HUES48 (cell line): Measurements from ENCODE around the gene CENPP.
A peak's percentile ranks its signal among the peaks of the same experiment; 100 is the strongest.

Source experiments
- H3K27ac ChIP-seq: one replicate; pipeline ENCODE4 v1.7.0; 2013; ENCODE audit warnings: low read depth, low read length, inconsistent platforms
- H3K27me3 ChIP-seq: 2 replicates; pipeline ENCODE4 v1.6.1; 2013; ENCODE audit warnings: mild to moderate bottlenecking, low read length; ENCODE audit not compliant: control insufficient read depth, insufficient read depth
- H3K36me3 ChIP-seq: 2 replicates; pipeline ENCODE4 v1.6.1; 2013; ENCODE audit warnings: low read length; ENCODE audit not compliant: control insufficient read depth, insufficient read depth
- H3K4me1 ChIP-seq: 2 replicates; pipeline ENCODE4 v1.6.1; 2013; ENCODE audit warnings: mild to moderate bottlenecking, low read length; ENCODE audit not compliant: control insufficient read depth, insufficient read depth
- H3K4me3 ChIP-seq: 2 replicates; pipeline ENCODE4 v1.5.1; 2013; ENCODE audit warnings: mild to moderate bottlenecking, low read depth, low read length
- H3K9ac ChIP-seq: 2 replicates; pipeline ENCODE4 v1.6.1; 2013; ENCODE audit warnings: mild to moderate bottlenecking, low read depth, low read length, moderate library complexity
- H3K9me3 ChIP-seq: 2 replicates; pipeline ENCODE4 v1.6.1; 2013; ENCODE audit warnings: low read length; ENCODE audit not compliant: control insufficient read depth, insufficient read depth

The CENPP gene

GRCh38 chr9:92455217-92455616 is 129.5 kb downstream of the CENPP start:
- Histone ChIP-seq H3K9ac (no peak overlapping the region), H3K4me1 (no peaks in the 10 kb centered on the region), H3K9me3 (no peaks in the 10 kb centered on the region), H3K36me3 (no peaks in the 10 kb centered on the region), H3K27me3 (no peaks in the 10 kb centered on the region), H3K27ac (no peak overlapping the region), H3K4me3 (no peak overlapping the region)

- Histone ChIP-seq H3K4me1 (no peaks in the 10 kb centered on the region), H3K9me3 (no peaks in the 10 kb centered on the region), H3K27ac (no peak overlapping the region), H3K4me3 (no peak overlapping the region), H3K27me3 (no peaks in the 10 kb centered on the region), H3K9ac (no peak overlapping the region), H3K36me3 (no peaks in the 10 kb centered on the region)
Measured at GRCh38 chr9:92457576-92457975, 131.8 kb downstream of the CENPP start.

- H3K4me1 ChIP-seq = peaks cover 7% of the 10 kb centered on the region
Measured at GRCh38 chr9:92463387-92463786, 137.6 kb downstream of the CENPP start.

DNA sequence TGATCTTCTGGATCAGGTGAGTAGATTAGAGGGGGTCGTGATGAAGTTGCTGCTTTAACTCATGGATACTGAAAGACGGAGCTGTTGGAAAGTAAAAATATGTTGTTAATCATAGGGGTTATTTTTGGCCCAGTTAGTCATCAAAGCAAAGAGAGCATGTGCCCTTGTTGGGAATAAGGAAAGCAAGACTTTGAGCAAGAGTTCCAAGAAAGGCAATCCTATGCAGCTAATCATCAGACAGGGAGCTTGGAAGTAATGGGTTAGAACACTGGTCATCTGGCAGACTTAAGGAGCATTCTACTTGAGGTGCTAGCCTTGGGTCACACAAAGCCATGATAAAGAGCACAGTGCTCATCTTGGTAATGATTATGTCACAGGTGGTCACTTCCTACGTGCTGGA is 138.2 kb downstream of the CENPP start:
- H3K9ac ChIP-seq = no peak overlapping the region
- H3K27me3 ChIP-seq = no peaks in the 10 kb centered on the region
- H3K9me3 ChIP-seq = no peaks in the 10 kb centered on the region
- no peak overlapping the region for H3K4me3 ChIP-seq
- no peak overlapping the region for H3K27ac ChIP-seq
- peaks cover 7% of the 10 kb centered on the region for H3K4me1 ChIP-seq
- no peaks in the 10 kb centered on the region for H3K36me3 ChIP-seq

More at GRCh38 chr9:92463387-92463786, 137.6 kb downstream of the CENPP start:
- no peaks in the 10 kb centered on the region for H3K9me3 ChIP-seq
- H3K4me3 ChIP-seq = no peak overlapping the region
- no peak overlapping the region for H3K9ac ChIP-seq
- H3K27ac ChIP-seq = no peak overlapping the region
- no peaks in the 10 kb centered on the region for H3K27me3 ChIP-seq
- H3K36me3 ChIP-seq = no peaks in the 10 kb centered on the region

GRCh38 chr9:92467041-92467440 is 141.3 kb downstream of the CENPP start:
- Histone ChIP-seq H3K9me3 (no peaks in the 10 kb centered on the region), H3K9ac (no peak overlapping the region), H3K4me3 (no peak overlapping the region), H3K36me3 (no peaks in the 10 kb centered on the region), H3K4me1 (peaks cover 7% of the 10 kb centered on the region), H3K27ac (no peak overlapping the region), H3K27me3 (no peaks in the 10 kb centered on the region)

- Histone ChIP-seq H3K4me1 (peaks cover 7% of the 10 kb centered on the region), H3K27ac (no peak overlapping the region), H3K9ac (no peak overlapping the region), H3K9me3 (no peaks in the 10 kb centered on the region), H3K27me3 (no peaks in the 10 kb centered on the region), H3K36me3 (no peaks in the 10 kb centered on the region), H3K4me3 (no peak overlapping the region)
Measured at GRCh38 chr9:92467511-92467910, 141.8 kb downstream of the CENPP start.

GRCh38 chr9:92468206-92468605 is 142.5 kb downstream of the CENPP start:
- H3K4me3 ChIP-seq = no peak overlapping the region
- no peak overlapping the region for H3K27ac ChIP-seq
- H3K27me3 ChIP-seq = no peaks in the 10 kb centered on the region
- H3K4me1 ChIP-seq = peaks cover 3% of the 10 kb centered on the region; the same call in 1 of the 2 replicates
- H3K9ac ChIP-seq = no peak overlapping the region
- no peaks in the 10 kb centered on the region for H3K9me3 ChIP-seq
- H3K36me3 ChIP-seq = no peaks in the 10 kb centered on the region

DNA sequence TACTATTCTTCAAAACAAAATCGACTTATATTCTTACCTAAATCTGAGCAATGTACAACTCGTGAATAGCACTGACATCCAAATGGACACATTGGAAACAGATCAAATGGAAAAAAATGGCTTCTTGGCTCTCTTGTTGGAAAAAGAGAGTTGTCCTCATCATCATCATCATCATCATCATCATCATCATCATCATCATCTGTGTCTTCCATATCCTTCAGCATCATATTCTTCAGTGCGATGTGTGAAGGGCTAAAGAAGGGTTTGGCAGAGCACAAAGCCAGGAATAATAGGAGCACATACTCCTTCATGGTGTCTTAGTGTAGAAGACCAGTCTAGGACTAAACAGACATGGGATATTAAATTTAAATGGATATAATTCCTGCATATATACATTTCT is 148.8 kb downstream of the CENPP start:
- H3K9ac ChIP-seq = no peak overlapping the region
- no peak overlapping the region for H3K4me3 ChIP-seq
- no peak overlapping the region for H3K27ac ChIP-seq
- H3K36me3 ChIP-seq = no peaks in the 10 kb centered on the region
- H3K27me3 ChIP-seq = no peaks in the 10 kb centered on the region
- H3K9me3 ChIP-seq = no peaks in the 10 kb centered on the region
- peaks cover 9% of the 10 kb centered on the region; the same call in 1 of the 2 replicates for H3K4me1 ChIP-seq

- Histone ChIP-seq H3K27ac (no peak overlapping the region), H3K4me1 (peaks cover 31% of the 10 kb centered on the region), H3K36me3 (no peaks in the 10 kb centered on the region), H3K4me3 (no peak overlapping the region), H3K9ac (no peak overlapping the region), H3K27me3 (no peaks in the 10 kb centered on the region), H3K9me3 (no peaks in the 10 kb centered on the region)
Measured at GRCh38 chr9:92476962-92477361, 151.2 kb downstream of the CENPP start.

DNA sequence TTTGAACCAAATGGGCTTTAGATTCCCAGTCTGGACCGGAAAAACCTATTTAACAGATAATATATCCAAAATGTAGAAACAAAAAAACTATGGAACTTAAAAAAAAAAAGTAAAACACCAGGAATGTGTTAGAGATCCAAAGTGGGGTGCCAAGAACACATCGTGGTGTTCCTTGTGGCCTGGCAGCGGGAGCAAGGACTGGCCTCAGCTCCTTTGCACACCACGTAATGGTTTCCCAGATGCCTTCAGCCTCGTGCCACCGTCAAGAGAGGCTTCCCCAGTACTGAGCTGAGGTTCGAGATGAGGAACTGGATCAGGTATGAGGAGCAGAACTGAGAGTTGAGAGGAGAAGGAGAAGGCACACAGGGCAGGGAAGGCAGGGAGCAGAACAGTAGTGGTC is 153.0 kb downstream of the CENPP start:
- Histone ChIP-seq H3K4me3 (no peak overlapping the region), H3K4me1 (peaks cover 31% of the 10 kb centered on the region), H3K9me3 (no peaks in the 10 kb centered on the region), H3K36me3 (no peaks in the 10 kb centered on the region), H3K27ac (no peak overlapping the region), H3K27me3 (no peaks in the 10 kb centered on the region), H3K9ac (no peak overlapping the region)

DNA sequence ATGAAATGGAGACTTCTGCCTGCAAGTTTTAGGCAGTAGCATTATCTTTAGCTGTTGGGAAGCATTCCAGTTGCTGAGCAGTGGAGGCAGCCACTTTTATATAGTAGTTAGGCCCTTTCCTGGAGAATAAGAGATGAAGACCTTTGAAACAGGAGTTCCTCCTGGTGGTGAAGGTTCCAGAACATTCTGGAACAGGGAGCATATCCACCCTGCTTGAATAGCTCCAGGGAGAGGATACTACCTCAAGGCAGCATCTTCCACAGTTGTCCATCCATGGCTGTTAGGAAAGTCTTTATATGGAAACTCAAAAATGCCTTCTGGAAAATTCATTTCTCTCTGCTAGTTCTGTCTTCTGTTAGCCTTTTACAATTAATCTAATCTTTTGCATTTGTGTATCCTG is 153.6 kb downstream of the CENPP start:
- Histone ChIP-seq H3K27ac (no peak overlapping the region), H3K36me3 (no peaks in the 10 kb centered on the region), H3K9me3 (no peaks in the 10 kb centered on the region), H3K9ac (no peak overlapping the region), H3K27me3 (no peaks in the 10 kb centered on the region), H3K4me1 (peaks cover 31% of the 10 kb centered on the region), H3K4me3 (no peak overlapping the region)

DNA sequence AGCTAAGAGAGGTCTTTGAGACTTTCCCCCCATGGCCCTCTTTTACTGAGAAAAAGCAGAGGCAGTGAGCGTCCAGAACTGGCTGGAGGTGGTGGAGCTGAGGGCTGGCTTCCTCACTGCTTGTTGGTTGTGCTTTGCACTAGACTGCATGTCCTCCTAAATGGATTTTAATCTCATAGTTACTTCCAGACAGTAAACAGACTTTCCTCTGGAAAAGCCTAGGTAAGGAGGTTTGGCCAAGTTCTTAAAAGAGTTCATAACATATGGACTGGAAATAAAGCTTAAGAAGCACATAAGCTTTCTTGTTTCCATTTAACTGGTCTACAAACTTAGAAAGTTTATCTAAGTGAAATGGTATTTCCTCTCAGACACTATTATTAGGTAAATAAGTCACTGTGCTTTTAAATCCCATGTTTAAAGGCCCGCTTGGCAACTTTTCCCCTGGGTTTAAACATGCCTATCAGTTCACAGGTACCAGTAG is 154.6 kb downstream of the CENPP start:
- Histone ChIP-seq H3K27ac (peak overlapping the region; percentile 68), H3K4me1 (peaks cover 31% of the 10 kb centered on the region), H3K36me3 (no peaks in the 10 kb centered on the region), H3K4me3 (peak overlapping the region; percentile 18; the same call in 1 of the 2 replicates), H3K9me3 (no peaks in the 10 kb centered on the region), H3K9ac (no peak overlapping the region), H3K27me3 (no peaks in the 10 kb centered on the region)
